NCI-H1694 treated with DMSO at 0.1 percent for 48 hours (cell line): Measurements from ENCODE around the gene EGF.

Experiments
- DNase-seq: peaks from one replicate; lab custom pipeline; 2025; lab: John Stamatoyannopoulos, UW

EGF gene

GRCh38 chr4:109996526-109996925 is 83.8 kb downstream of the EGF start:
- DNase-seq = no peak

GRCh38 chr4:109998867-109999584 is 86.3 kb downstream of the EGF start:
- DNase-seq = no peak

GRCh38 chr4:109999585-109999912 is 86.9 kb downstream of the EGF start:
- no peak for DNase-seq

GRCh38 chr4:110002326-110002725 is 89.6 kb downstream of the EGF start:
- DNase-seq = no peak

GRCh38 chr4:110003401-110004187 is 90.9 kb downstream of the EGF start:
- DNase-seq = no peak

- DNase-seq = no peak
These were observed 91.9 kb downstream of the EGF start for GRCh38 chr4:110004556-110004955.

GRCh38 chr4:110005461-110006056 is 92.9 kb downstream of the EGF start:
- DNase-seq = peak; percentile 28

GRCh38 chr4:110007217-110007616 is 94.5 kb downstream of the EGF start:
- DNase-seq = no peak

- DNase-seq = no peak
These were observed 95.9 kb downstream of the EGF start for GRCh38 chr4:110008540-110008939.

GRCh38 chr4:110009550-110009949 is 96.9 kb downstream of the EGF start:
- DNase-seq = no peak

GRCh38 chr4:110010797-110011196 is 98.1 kb downstream of the EGF start:
- no peak for DNase-seq

- DNase-seq = no peak
These were observed 100.2 kb downstream of the EGF start for GRCh38 chr4:110012917-110013316.

GRCh38 chr4:110014233-110014632 is 101.5 kb downstream of the EGF start:
- DNase-seq = no peak

- no peak for DNase-seq
These were observed 106.5 kb downstream of the EGF start for GRCh38 chr4:110019153-110019552.

GRCh38 chr4:110020139-110020538 is 107.5 kb downstream of the EGF start:
- DNase-seq = no peak

- no peak for DNase-seq
These were observed 108.2 kb downstream of the EGF start for GRCh38 chr4:110020646-110021443.

GRCh38 chr4:110022457-110022856 is 109.8 kb downstream of the EGF start:
- DNase-seq = no peak

- DNase-seq = no peak
These were observed 112.4 kb downstream of the EGF start for GRCh38 chr4:110025056-110025455.

- no peak for DNase-seq
These were observed 113.0 kb downstream of the EGF start for GRCh38 chr4:110025718-110026117.

GRCh38 chr4:110032603-110033002 is 119.9 kb downstream of the EGF start:
- DNase-seq = no peak

GRCh38 chr4:110033355-110034025 is 120.8 kb downstream of the EGF start:
- DNase-seq = no peak

- no peak for DNase-seq
These were observed 121.3 kb downstream of the EGF start for GRCh38 chr4:110034026-110034393.
